Right lung (tissue), 5 donors: ENCODE results near the gene CCDC40. TPM values are rescaled to one million over a fixed set of nuclear protein-coding genes. Genes with fewer than 3 reads are reported as not detected.

ENCODE experiments used
- DNase-seq, 2 donors: peaks; one replicate each; pipeline ENCODE4 v3.0.0-alpha.2; 2013
- polyA plus RNA-seq, 5 donors: library from polyadenylated mRNA; unstranded; fragments of 120-200 nt; gene quantifications; one replicate each; pipeline versions ENCODE4 v1.2.1 to v1.2.3, GENCODE V29; 2013; ENCODE audit warnings: inconsistent platforms in 1 of 5, low replicate concordance in 1 of 5; ENCODE audit not compliant: insufficient read length in 5 of 5, insufficient read depth in 1 of 5

CCDC40 gene
- polyA plus RNA-seq, 5 donors, result 7.2 to 17.2 (median 13.6) TPM

DNA sequence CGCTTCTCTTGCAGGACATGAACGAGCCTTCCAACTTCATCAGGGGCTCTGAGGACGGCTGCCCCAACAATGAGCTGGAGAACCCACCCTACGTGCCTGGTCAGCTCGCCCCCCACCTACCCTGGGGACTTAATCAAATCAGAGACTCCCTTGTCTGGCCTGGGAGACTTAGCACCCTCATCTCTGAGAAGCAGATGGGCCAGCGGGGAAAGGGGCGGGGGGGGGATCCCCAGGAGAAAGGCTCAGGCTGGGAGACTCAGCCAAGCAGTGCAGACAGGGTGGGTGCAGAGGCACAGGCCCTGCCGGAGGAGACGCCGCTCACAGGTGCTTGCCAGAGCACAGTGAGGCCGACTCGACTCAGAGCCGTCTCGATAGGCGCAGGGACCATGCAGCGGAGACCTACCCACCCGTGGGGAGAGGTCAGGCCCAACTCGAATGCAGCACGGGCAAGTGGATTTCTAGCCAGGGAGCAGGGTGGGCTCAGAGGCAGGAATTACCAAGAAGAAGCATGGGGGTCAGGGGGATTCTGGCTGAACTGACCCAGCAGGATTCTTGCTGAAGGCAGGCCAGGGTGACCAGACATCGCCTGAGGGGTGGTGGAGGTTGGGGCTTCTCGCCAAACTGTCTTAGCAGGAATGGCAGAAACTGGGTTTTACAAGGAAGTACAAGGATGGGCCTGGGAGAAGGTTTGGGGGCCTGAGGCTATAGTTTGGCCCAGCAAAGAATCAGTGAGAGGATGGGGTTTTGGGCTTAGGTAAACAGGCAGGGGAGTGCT, 74.7 kb downstream of the CCDC40 start:
- DNase-seq, result no peak

DNA sequence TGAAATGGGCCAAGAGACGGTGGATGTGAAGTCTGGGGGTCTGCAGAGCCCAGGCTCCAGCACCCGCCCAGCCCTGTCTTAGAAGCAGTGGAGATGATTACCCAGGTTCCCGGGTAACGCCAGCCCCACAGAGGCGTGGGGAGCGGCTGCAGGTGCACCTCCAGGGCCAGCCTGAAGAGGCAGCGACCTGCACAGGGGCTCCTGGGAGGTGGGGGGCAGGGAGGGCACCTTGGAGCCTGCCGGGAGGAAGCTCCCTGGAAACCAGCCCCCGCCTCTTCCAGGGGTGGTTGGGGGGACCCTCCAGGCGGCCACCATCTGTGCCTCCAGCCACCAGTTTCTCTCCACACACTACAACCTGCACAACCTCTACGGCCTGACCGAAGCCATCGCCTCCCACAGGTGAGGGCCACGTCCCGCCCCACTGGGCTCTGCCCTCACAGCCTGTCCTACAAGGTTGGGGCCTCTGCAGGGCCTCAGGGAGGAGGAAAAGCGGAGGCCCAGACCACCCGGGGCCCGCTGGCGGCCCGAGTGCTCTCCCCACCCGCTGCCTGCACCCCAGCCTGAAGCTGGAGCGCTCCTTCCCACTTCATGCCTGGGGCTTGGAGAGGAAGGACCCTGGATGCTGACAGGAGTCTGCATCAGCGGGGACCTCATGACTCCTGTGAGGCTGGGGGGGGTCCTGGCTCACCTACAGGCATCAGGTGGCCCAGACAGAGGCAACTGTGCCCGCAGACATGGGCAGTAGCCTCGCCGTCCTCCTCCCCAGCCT, 75.4 kb downstream of the CCDC40 start:
- DNase-seq, result no peak

- DNase-seq, result no peak
These were observed 76.1 kb downstream of the CCDC40 start for GRCh38 chr17:80112471-80113032.

DNA sequence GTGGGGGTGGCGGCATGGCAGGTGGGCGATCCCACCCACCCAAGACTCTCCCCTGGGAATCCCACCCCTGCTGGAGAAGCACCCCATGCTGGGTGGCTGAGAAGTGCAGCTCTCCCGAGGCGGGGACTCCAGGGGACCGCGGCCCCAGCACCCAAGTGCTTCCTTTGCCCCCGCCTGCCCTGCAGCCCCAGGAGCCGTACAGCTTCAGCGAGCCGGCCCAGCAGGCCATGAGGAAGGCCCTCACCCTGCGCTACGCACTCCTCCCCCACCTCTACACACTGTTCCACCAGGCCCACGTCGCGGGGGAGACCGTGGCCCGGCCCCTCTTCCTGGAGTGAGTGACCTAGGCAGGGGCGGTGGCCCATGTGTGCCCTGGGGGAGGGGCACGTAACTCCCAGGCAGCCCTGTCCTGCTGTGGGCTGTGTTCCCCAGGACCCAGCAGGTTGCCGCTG, 76.6 kb downstream of the CCDC40 start:
- no peak for DNase-seq

GRCh38 chr17:80114758-80115157, 78.3 kb downstream of the CCDC40 start:
- no peak for DNase-seq

GRCh38 chr17:80115159-80115558, 78.7 kb downstream of the CCDC40 start:
- DNase-seq, result no peak

- DNase-seq, result no peak
These were observed 80.0 kb downstream of the CCDC40 start for GRCh38 chr17:80116276-80116920.

GRCh38 chr17:80116921-80117380, 80.5 kb downstream of the CCDC40 start:
- DNase-seq, result no peak

- no peak for DNase-seq
These were observed 81.3 kb downstream of the CCDC40 start for GRCh38 chr17:80117491-80118401.

- no peak for DNase-seq
These were observed 82.3 kb downstream of the CCDC40 start for GRCh38 chr17:80118601-80119270.

GRCh38 chr17:80119271-80119791, 82.9 kb downstream of the CCDC40 start:
- no peak for DNase-seq

DNA sequence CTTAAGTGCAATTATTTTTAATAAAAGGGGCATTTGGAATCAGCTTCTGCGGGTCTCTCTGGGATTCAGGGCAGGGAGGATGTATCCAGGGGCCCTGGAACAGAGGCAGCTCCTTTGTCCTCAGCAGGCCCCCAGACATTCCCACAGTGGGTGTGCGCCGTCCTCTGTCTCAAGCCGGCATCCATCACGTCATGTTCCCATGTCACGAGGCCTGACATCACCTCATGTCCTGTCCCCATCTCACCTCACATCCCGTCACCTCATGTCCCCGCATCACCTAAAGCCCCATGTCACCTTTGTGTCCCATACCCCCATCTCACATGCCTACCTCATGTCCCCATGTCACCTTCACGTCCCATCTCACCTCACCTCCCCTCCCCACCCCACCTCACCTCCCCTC, 83.4 kb downstream of the CCDC40 start:
- DNase-seq, result no peak

GRCh38 chr17:80122026-80122575, 85.7 kb downstream of the CCDC40 start:
- DNase-seq, result no peak

- DNase-seq, result no peak
These were observed 86.6 kb downstream of the CCDC40 start for GRCh38 chr17:80122926-80123505.

GRCh38 chr17:80123791-80124190, 87.3 kb downstream of the CCDC40 start:
- DNase-seq, result no peak

- no peak for DNase-seq
These were observed 88.0 kb downstream of the CCDC40 start for GRCh38 chr17:80124351-80124981.

DNA sequence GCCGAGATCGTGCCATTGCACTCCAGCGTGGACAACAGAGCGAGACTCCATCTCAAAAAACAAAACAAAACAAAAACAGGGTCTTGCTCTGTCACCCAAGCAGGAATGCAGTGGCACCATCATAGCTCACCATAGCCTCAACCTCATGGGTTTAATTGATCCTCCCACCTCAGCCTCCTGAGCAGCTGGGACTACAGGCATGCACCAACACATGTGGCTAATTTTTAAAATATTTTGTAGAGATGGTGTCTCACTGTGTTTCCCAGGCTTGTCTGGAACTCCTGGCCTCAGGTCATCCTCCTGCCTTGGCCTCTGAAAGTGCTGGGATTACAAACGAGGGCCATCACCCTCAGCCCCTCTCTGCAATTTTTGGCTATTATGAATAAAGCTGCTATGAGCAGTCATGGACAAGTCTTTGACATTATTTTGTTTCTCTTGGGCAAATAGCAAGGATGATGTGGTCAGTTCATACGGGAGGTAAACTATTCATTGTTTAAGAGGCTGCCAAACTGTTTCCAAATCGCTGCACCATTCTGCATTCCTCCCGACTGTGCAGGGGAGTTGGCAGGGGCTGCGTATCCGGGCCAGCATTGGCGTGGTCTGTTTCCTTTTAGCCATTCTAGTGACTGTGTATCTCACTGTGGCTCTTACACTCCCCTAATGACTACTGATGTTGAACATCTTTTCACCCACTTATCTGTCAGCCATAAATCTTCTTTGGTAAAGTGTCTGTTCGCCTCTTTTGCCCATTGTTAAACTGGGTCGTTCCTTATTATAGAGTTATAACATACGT, 89.4 kb downstream of the CCDC40 start:
- DNase-seq, result no peak

GRCh38 chr17:80126449-80126715, 89.9 kb downstream of the CCDC40 start:
- DNase-seq, result no peak
